K562 (cell line): Measurements from ENCODE around the gene SUPT3H. TPM values are rescaled to one million over a fixed set of nuclear protein-coding genes. Genes with fewer than 3 reads are reported as not detected.

ENCODE experiments used
- AFF1 ChIP-seq, 2 experiments: fragments of 450-650 bp; IDR thresholded peaks; 2 replicates each; pipeline ENCODE4 v1.6.1; 2018; ENCODE audit warnings: mild to moderate bottlenecking in 2 of 2, low read depth in 1 of 2; ENCODE audit not compliant: partially characterized antibody in 2 of 2
- CBX1 ChIP-seq: sonication (generic); IDR thresholded peaks from 2 replicates; pipeline ENCODE4 v1.6.1; 2016; ENCODE audit warnings: antibody characterized with exemption, low read depth, mild to moderate bottlenecking
- CBX8 ChIP-seq: fragments of 200-600 bp; sonication (generic); IDR thresholded peaks from 2 replicates; pipeline ENCODE4 v1.6.1; 2012; ENCODE audit warnings: borderline replicate concordance, mixed run types, low read depth, mild to moderate bottlenecking, moderate library complexity, mixed read lengths, low read length, control low read depth, inconsistent platforms; ENCODE audit not compliant: poor library complexity, severe bottlenecking; ENCODE audit errors: extremely low read depth
- DDX20 ChIP-seq: fragments of 450-650 bp; IDR thresholded peaks from 2 replicates; pipeline ENCODE4 v1.6.1; 2016; ENCODE audit warnings: missing genetic modification characterization, low read depth, mild to moderate bottlenecking, missing compliant biosample characterization, moderate library complexity
- DMBX1 ChIP-seq: fragments of 250-450 bp; sonication (Bioruptor Pico); IDR thresholded peaks from 2 replicates; pipeline ENCODE4 v1.8.0; 2022; ENCODE audit warnings: inconsistent platforms, mild to moderate bottlenecking, moderate library complexity, borderline replicate concordance
- GATAD2B ChIP-seq: fragments of 450-650 bp; IDR thresholded peaks from 2 replicates; pipeline ENCODE4 v1.6.1; 2017; ENCODE audit warnings: mild to moderate bottlenecking, borderline replicate concordance
- NUFIP1 ChIP-seq: fragments of 450-650 bp; IDR thresholded peaks from 2 replicates; pipeline ENCODE4 v1.6.1; 2018; ENCODE audit not compliant: partially characterized antibody
- SIN3B ChIP-seq: fragments of 450-650 bp; IDR thresholded peaks from 2 replicates; pipeline ENCODE4 v1.6.1; 2017; ENCODE audit warnings: low read depth, mild to moderate bottlenecking, moderate library complexity
- TCF7 ChIP-seq: sonication (generic); IDR thresholded peaks from 2 replicates; pipeline ENCODE4 v1.6.1; 2016; ENCODE audit warnings: antibody characterized with exemption, borderline replicate concordance
- TCFL5 ChIP-seq: fragments of 250-450 bp; sonication (Bioruptor Pico); conservative IDR thresholded peaks from 2 replicates; pipeline ENCODE4 v1.6.1; 2021; ENCODE audit warnings: mild to moderate bottlenecking, moderate library complexity, matching md5 sums
- TEAD1 ChIP-seq, 2 experiments: fragments of 450-650 bp in 1 of 2; sonication (generic) in 1 of 2; formaldehyde crosslinking; IDR thresholded peaks; 2 replicates each; pipeline versions ENCODE4 v1.4.0 to v1.8.0; 2020 to 2022; ENCODE audit warnings: mild to moderate bottlenecking in 2 of 2, missing genetic modification reagents in 1 of 2
- XRCC3 ChIP-seq: fragments of 450-650 bp; IDR thresholded peaks from 2 replicates; pipeline ENCODE4 v1.6.1; 2017; ENCODE audit warnings: mild to moderate bottlenecking, moderate library complexity
- ZNF586 ChIP-seq: fragments of 450-650 bp; formaldehyde crosslinking; conservative IDR thresholded peaks from 2 replicates; pipeline ENCODE4 v1.4.0; 2020; ENCODE audit warnings: mild to moderate bottlenecking, moderate library complexity
- ZNF609 ChIP-seq: sonication (generic); formaldehyde crosslinking; IDR thresholded peaks from 2 replicates; pipeline ENCODE4 v1.8.1; 2023; ENCODE audit warnings: missing genetic modification reagents, mild to moderate bottlenecking, borderline replicate concordance
- polyA plus RNA-seq, 8 experiments: library from polyadenylated mRNA; depleted of rRNA in 4 of 8; stranded (reverse) in 5 of 8; unstranded in 3 of 8; fragments of >200 nt; fragmentation: Nextera tagmentation in 2 of 8; fragmentation: Illumina TruSeq in 1 of 8; extraction: Ambion mirVana in 2 of 8; extraction: Trizol in 1 of 8; gene quantifications; 2 replicates each; pipeline versions ENCODE4 v1.2.1 to v1.2.3, GENCODE V29; 2011 to 2014; ENCODE audit warnings: inconsistent platforms in 1 of 8, missing spikeins in 1 of 8
- total RNA-seq, 7 experiments: library from RNA; depleted of rRNA in 6 of 7; stranded (reverse); fragments of >200 nt in 6 of 7; fragmentation: Illumina TruSeq in 2 of 7; extraction: Trizol in 2 of 7; gene quantifications; 2 replicates each; pipeline versions ENCODE4 v1.2.1 to v1.2.3, GENCODE V29; 2011 to 2021; ENCODE audit warnings: low replicate concordance in 1 of 7
- TF ChIP-seq, protein P1 (sequence below): fragments of 250-450 bp; sonication (Bioruptor Pico); IDR thresholded peaks from 2 replicates; pipeline ENCODE4 v1.9.0; 2021; ENCODE audit warnings: mild to moderate bottlenecking
- TF ChIP-seq, protein P2 (sequence below): fragments of 450-650 bp; formaldehyde crosslinking; IDR thresholded peaks from 2 replicates; pipeline ENCODE4 v1.4.0; 2022; ENCODE audit warnings: missing genetic modification characterization

Gene SUPT3H
- total and polyA plus RNA-seq, 9 of the 15 experiments (the other 6 are each of a cell fraction or from before 2014, with no cell fraction given) = 7.2 to 16.3 (median 11.9) TPM

GRCh38 chr6:45378334-45378926, 696 bp upstream of the SUPT3H start (continued):
- TF ChIP-seq ZNF609 (CRISPR knock-in tag) = no peak
- TF ChIP-seq, protein P1, sequence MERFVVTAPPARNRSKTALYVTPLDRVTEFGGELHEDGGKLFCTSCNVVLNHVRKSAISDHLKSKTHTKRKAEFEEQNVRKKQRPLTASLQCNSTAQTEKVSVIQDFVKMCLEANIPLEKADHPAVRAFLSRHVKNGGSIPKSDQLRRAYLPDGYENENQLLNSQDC (CRISPR knock-in tag) = no peak
- TF ChIP-seq XRCC3 = no peak
- TF ChIP-seq TCFL5 (CRISPR knock-in tag) = no peak
- TF ChIP-seq DMBX1 (CRISPR knock-in tag) = no peak
- TF ChIP-seq AFF1 (IDR thresholded peaks at IDR 0.05; ENCODE audit: low read depth in 1 of 2, partially characterized antibody in 2 of 2) = peak; percentile 31 to 32
- TF ChIP-seq GATAD2B = no peak
- 0 out of 2 replicates have a peak, but pooled peaks have one; percentile 58 for TF ChIP-seq ZNF586
- TF ChIP-seq CBX1 = 0 out of 2 replicates have a peak, but pooled peaks have one; percentile 1
- TF ChIP-seq SIN3B = no peak
- TF ChIP-seq, protein P2, sequence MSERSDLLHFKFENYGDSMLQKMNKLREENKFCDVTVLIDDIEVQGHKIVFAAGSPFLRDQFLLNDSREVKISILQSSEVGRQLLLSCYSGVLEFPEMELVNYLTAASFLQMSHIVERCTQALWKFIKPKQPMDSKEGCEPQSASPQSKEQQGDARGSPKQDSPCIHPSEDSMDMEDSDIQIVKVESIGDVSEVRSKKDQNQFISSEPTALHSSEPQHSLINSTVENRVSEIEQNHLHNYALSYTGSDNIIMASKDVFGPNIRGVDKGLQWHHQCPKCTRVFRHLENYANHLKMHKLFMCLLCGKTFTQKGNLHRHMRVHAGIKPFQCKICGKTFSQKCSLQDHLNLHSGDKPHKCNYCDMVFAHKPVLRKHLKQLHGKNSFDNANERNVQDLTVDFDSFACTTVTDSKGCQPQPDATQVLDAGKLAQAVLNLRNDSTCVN (CRISPR knock-in tag) = 0 out of 2 replicates have a peak, but pooled peaks have one; percentile 70
- TF ChIP-seq TEAD1 (CRISPR knock-in tag; IDR thresholded peaks at IDR 0.05) = 0 out of 4 replicates have a peak, but pooled peaks of 1 of the 2 experiments have one; percentile 6
- no peak for TF ChIP-seq CBX8
- no peak for TF ChIP-seq TCF7
- TF ChIP-seq NUFIP1 = no peak
- TF ChIP-seq DDX20 (tag) = no peak
